GM19438 (cell line): ENCODE measurements around the gene RBM14.

Source experiments
- ATAC-seq: cut with Tn5 transposase; IDR thresholded peaks from one replicate; pipeline ENCODE4 v1.9.1; 2021; ENCODE audit warnings: low read depth; ENCODE audit not compliant: unreplicated experiment

The RBM14 gene

GRCh38 chr11:66676282-66676919 is 60.0 kb downstream of the RBM14 start:
- no peak for ATAC-seq
